GOT3 (cell line): ENCODE results near the gene EFNA1.
A peak's percentile ranks its signal among the peaks of the same experiment; 100 is the strongest.

Experiments
- DNase-seq: peaks from one replicate; lab custom pipeline; 2025; ENCODE audit warnings: mixed read lengths; lab: John Stamatoyannopoulos, UW

The EFNA1 gene, protein sequence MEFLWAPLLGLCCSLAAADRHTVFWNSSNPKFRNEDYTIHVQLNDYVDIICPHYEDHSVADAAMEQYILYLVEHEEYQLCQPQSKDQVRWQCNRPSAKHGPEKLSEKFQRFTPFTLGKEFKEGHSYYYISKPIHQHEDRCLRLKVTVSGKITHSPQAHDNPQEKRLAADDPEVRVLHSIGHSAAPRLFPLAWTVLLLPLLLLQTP

DNA sequence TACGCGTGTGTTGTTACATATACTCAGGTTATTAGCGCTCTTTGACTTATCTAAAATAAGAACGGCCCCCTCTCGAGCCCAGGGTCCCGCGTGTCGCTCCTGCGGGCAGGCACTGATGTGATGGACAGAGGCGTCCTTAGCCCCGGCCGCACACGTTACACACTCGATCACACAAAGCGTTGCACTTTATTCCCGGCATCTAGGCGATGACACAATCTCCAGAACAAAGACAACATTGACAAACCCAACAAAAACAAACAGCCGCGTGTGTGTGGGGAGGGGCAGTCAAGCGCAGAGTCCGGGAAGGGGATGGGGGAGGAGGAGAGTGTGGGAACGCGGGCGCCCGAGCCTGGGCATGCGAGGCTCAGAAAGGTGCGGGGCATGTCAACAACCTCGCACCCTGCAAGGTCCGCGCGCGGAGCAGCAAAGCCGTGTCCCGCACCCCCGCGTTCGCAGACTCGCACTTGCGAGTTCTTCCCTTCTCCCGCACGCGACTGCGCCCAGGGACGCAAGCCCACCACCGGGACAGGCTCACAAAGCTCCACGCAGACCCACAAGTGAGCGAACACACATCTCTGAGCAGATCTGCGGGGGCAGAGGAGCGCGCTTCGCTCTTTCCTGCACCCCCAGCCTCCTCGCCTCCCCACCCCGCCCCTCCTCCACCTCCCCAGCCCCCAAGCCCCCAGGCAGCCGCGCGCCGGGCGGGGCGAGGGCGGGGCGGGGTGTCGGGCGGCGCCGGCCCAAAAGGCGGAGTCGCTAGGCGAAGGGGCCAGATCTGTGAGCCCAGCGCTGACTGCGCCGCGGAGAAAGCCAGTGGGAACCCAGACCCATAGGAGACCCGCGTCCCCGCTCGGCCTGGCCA, at the start of gene EFNA1:
Gene EFNA1 (plus strand): TSS at position 772 of the 862 bp plus-strand sequence. CDS start 102 bp downstream, outside the sequence.
- no peak for DNase-seq

DNA sequence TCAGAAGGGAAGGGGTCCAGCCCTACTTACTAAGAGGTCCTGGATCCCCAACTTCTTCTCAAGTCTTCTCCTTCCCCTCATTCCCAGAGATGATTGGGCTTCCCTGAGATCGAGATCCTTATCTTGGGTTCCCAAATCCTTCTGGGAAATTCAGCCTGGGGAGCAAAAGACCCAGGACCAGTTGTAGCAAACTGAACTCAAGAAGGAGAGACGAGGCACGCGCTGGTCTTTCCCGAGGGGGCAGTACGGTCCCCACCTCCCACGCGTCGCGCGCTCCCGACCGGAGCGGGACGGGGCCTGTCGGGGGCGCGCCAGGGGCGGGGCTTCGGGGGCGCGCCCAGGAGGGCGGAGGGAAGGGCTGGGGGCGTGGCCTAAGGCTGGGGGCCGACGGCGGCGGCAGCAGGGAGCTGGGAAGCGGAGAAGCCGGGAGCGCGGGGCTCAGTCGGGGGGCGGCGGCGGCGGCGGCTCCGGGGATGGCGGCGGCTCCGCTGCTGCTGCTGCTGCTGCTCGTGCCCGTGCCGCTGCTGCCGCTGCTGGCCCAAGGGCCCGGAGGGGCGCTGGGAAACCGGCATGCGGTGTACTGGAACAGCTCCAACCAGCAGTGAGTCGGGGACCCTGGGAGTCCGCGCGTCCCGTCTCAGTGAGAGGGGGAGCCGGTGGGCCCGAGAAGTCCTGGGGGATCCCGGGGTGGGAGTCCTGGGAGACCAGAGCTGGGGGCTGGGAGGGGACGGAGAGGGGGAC, 49.0 kb upstream of the EFNA1 start, which contains the start of gene EFNA3:
Gene EFNA3 (plus strand): TSS at position 369 of the 741 bp plus-strand sequence. CDS start 105 bp downstream, at position 474.
- DNase-seq, result no peak

DNA sequence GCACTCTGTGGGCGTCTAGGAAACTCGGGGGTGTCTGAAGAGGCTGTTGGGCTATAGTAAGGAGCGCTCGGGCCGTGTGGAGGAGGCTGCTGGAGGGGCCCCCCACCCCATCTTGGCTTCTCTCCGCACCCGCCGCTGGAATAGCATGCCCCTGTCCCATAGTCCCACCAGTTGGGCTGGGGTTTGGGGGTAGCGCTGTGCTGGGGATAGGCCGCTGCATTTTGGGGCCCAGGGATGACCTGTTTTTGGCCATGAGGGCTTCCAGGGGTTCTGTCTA, 48.5 kb upstream of the EFNA1 start:
- DNase-seq, result no peak

DNA sequence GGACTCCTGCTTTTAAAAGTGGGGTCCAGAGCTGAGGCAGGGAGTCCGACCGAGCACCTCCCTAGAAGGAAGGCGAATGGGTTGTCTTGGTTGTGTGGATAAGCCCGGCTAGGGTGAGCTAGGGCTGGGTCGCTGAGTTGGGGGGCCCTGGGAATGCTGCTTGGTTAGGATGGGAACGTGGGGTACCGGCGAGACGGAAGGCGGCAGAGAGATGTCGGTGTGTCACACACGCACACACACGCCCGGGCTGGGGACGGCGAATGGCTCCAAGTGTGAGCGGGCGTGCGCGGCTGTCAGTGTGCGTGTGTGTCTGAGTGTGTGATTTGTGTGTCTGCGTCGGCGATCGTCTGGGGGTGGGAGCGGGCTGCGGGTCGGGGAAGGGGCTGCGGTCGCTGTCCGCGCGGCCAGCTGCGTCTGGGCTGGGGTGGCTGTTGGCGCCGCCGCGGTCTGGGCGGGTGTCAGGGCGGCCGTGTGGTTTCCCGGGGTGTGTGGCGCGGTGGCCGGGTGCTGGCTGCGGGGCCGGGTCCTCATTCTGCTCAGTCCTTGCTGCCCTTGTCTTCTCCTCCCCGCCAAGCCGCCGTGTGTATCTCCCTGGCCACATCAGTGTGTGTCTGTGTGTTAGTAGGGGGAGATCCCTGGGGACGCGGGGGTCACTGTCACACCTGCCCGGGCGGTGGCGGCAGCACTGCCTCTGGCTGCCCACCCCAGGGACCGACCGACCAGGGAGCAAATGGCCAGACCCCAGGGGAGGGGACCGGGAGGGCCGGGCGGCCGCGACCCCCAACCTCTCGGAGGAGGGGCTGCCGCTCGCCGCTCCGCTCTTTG, 48.0 kb upstream of the EFNA1 start:
- no peak for DNase-seq

DNA sequence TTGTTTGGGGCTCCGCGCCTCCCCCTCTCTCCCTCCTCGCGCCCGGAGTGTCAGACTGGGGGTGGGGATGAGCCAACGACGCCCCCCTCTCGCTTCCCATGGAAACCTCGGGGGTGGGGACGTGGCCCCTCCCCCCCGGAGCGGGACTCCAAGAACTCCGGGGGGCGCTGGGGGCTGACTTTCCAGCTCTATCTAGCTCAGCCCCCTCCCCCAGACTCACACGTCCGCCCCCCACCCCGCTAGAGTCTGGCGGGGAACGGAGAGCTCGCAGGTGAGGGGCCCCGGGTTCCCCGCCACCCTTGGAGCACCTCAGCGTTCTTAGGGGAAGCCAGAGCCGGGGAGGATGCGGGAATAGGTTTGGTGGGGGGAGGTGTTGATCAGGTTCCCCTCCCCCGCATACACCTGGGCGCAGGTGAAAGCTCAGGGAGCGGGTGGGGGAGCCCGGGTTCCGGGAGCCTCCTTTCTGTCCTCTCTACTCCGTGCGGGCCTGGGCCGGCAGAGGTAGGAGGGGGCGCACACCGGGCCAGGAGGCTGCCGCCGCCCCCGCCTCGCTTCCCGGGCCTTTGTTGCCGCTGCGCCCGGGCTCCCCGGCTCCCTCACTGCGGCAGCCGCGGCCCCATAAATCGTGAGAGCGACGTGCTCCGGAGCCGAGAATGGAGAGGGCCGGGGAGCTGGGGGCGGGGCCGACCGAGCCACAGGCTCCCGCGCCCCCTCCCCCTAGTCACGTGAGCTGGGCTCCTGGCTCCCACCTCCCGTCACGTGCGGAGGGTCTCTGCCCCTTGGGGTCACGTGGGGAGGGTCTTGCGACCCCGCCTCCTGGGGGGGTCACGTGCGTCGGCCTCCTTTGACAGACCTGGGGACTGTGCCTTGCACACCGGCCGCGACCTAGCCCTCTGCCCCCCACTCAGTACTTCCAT, 47.1 kb upstream of the EFNA1 start:
- DNase-seq, result no peak

DNA sequence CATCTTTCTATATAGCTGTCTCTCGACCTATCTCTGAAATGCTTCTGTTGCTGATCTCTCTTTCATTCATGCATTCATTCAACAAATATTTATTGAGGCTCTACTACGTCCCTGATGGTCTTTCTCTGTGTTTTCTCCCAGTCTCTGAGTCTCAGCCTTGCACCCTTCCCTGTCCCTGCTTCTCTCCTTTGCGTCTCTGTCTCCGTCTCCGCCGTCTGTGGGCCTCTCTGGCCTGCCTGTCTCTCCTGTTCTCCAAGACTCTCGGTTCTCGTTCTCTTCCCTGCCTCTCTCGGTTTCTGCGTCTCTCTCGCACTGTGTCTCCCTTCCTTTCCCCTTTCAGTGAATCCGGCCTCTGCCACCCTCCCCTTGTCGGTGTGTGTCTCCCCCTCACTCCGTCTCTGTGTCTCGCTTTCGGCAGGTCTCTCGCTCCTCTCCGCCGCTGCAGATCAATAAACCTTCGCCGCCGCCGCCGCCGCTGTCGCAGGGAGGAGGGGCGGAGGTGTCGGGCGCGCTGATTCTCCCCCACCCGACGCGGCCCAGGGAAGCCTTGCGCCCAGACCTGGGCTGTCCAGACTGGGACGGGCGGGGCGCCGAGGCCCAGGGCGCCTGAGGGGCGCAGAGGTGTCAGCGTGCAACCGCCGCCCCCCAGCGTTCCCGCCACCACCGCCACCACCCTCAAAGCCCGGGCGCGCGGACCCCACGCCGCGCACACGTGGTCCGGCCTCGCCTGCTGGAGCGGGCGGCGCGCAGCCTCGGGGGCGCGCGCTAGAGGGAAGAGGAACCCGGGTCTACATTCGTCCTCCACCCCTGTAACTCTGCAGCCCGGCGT, 46.0 kb upstream of the EFNA1 start:
- no peak for DNase-seq

DNA sequence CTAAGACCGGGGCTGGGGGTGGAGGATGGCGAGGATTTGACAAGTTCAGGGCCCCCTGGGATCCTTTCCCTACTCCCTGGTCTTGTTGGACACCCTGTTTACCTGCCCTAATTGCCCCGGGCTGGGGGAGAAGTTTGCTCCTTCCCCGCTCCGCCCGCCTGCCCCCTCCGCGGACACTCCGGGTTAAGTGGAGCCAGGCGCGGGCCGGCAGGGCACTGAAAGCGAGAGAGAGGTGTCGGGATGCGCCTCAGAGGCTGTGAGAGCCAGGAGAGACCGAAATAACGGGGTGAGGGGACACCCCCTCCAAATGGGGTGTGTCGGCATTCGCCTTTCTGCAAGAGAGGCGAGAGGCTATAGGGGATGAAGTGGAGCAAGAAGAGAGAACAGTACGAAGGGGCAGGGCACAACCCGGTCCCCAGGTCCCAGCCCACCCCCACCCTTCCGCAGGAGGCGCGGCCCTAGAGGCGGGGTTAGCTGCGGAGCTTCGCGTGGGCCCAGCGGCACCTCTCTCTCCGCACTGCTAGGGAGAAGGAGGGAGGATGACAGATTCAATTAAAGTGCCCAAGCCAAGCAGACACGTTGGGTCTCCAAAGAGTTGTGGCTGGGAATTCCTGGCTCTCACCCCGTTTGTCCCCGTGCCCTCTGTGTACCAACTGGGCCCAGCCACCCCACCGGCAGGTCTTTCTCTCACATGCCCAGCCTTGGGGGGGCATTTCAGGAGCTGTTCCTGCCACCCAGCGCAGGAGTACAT, 45.2 kb upstream of the EFNA1 start:
- DNase-seq, result no peak

DNA sequence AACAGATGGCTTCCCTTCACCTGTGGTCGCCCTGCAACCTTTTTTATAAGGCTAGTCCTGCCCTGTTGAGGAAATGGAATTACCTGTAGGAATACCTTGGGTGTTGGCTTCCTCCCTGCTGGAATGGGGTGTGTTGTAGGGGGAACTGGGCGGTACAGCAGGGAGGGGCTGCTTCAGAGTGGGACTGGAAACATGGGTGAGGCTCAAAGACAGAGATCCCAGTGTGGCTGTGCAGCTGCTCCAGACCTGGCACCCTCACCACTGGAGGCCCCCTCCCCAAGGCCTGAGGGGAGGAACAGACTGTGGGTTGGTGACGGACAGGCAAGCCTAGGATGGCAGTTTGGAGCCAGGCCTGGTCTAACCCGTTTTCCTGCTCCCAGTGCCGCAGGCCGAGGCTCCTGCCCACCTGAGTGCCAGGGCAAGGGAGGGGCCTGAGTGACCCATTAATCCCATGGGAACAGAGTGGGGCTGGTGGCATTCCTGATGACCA, 44.6 kb upstream of the EFNA1 start:
- DNase-seq, result no peak

DNA sequence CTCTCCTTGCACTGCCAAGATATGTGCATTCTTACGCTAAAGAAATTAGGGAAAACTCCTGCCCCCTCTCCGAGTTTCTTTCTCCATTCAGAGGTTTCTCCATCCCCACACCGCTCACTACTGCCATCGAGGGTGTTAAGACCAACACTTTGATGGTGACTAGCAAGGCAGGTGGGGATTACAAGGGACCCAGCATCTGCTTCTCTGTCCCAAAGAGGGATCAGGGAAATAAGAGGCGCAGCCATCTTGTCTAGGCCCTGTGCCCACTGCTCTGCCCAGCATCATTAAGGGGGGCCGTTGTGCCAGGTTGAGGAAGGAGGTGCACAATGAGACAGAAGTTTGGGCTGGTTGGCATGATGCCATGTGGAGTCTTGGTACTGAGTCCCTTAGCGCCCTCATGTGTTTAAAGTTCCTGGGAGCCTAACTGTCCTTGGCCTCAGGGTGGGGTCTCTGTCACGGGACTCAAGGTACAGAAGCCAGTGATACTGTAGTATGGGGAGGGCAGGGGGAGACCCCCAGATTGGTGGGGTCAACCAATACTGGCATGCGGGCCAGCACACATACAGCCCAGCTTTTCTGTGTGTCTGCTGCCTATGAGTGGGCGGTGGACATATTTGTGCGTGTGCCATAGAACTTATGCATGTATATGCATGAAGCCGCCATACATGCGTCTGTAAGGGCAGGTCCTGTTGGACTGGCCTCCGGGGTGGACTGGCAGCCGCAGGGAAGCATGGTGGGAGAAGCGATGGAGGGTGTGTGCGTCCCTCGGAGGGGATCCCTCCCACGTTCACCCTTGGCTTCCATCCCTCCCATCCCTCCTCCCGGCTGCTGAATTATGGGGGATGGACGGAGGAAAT, 43.6 kb upstream of the EFNA1 start:
- DNase-seq, result no peak

DNA sequence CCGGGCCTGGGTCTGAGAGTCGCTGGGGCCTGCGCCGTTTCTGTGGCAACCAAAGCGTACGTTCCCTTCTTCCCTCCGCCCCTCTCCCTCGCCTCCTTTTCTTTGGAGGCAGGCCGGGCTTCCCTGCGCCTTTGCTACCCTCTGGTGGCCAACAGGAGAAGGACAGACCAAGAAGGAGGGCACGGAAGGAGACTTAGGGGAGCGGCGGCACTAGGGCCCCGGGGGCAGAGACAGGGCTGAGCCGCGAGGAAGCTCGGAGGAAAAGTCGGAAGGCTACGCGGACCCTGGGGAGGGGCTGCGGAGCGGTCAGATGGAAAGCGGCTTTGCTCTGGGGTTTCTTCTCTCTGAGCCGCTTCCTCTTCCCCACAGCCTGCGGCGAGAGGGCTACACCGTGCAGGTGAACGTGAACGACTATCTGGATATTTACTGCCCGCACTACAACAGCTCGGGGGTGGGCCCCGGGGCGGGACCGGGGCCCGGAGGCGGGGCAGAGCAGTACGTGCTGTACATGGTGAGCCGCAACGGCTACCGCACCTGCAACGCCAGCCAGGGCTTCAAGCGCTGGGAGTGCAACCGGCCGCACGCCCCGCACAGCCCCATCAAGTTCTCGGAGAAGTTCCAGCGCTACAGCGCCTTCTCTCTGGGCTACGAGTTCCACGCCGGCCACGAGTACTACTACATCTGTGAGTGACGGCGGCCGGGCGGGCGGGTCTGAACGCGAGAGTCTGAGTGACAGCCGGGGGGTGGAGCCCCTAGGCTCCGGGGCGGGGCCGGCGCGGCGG, 42.8 kb upstream of the EFNA1 start:
- DNase-seq, result peak; percentile 83

DNA sequence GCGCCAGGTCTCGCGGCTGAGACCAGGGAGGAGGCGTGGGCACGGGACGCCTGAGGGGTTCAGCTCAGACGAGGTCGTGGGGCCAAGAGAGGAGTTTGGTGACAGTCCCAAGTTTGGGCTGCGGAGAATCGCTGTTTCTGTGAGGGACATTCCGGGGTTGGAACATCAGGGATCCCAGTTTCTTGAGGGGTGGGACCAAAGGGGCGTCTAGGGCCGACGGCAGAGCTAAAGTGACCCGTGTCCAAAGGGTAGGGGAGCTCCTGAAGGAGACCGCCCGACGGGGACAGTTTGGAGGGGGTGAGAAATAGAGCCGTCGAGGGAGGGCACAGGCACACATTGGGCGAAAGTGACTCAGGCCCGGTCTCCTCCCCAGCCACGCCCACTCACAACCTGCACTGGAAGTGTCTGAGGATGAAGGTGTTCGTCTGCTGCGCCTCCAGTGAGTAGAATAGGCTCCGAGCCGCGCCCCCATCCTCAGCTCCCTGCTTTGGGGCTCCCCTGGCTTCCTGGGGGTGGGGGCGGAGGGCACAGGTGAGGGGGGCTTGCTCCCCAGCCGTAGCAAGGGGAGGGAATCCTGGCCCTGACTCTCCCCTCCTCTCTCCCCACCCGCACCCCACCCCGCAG, 42.1 kb upstream of the EFNA1 start:
- DNase-seq, result no peak

DNA sequence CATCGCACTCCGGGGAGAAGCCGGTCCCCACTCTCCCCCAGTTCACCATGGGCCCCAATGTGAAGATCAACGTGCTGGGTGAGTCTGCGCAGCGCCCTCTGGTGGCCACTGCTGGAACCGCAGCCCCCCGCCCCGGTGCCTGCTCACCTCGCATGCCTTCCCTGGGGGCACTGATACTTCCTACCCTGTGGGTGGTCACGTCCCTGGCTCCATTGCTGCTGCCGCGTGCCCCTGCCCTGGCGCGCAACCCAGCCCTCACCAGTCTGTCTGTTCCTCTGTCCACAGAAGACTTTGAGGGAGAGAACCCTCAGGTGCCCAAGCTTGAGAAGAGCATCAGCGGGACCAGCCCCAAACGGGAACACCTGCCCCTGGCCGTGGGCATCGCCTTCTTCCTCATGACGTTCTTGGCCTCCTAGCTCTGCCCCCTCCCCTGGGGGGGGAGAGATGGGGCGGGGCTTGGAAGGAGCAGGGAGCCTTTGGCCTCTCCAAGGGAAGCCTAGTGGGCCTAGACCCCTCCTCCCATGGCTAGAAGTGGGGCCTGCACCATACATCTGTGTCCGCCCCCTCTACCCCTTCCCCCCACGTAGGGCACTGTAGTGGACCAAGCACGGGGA, 41.4 kb upstream of the EFNA1 start:
- no peak for DNase-seq

DNA sequence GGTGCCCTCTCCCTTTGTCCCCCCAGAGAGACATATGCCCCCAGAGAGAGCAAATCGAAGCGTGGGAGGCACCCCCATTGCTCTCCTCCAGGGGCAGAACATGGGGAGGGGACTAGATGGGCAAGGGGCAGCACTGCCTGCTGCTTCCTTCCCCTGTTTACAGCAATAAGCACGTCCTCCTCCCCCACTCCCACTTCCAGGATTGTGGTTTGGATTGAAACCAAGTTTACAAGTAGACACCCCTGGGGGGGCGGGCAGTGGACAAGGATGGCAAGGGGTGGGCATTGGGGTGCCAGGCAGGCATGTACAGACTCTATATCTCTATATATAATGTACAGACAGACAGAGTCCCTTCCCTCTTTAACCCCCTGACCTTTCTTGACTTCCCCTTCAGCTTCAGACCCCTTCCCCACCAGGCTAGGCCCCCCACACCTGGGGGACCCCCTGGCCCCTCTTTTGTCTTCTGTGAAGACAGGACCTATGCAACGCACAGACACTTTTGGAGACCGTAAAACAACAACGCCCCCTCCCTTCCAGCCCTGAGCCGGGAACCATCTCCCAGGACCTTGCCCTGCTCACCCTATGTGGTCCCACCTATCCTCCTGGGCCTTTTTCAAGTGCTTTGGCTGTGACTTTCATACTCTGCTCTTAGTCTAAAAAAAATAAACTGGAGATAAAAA, 40.7 kb upstream of the EFNA1 start:
- no peak for DNase-seq

DNA sequence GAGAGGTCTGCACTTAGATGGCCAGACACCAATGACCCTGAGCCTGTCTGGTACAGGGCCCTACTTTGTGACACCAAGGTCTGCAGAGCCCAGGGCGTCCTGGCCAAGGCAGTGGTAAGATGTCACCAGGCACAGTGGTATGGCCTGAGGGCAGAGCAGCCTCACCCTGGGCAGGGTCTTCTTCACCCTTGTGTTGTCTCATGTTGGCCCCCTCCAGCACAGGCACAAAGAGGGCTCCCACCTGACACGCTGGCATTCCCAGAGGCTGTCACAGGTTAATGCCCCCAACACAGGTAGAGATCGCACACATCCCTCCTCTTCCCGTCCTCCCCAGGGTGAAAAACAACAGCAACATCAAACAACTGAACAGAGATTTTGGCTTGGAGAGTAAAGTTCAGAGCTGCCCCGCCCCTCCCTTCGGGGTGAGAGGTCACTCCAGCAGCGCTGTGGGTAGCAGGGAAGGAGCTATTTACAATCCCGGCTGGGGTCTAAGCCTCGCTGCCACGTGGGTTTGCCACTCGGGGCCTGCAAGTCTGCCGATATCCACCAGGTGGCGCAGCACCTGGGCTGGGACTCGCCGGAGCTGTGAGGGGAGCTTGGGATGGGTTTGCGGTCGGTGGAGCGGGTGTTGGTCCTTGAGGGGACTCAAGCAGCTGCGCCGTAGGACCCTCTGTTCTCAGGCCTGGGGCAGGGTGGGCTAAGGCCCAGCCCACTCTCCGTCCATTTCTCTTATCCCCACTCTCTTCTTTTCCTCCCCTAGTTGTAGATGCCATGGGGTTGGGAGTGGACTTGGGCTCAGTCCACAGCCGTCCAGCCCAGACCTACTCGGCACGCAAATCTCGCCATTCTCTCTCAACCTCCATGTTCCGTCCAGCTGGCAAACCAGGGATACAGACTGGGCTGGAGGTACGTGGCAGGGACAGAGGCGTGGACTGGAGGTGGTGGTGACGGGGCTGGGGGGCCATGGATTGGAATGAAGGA, 36.3 kb upstream of the EFNA1 start:
- no peak for DNase-seq

DNA sequence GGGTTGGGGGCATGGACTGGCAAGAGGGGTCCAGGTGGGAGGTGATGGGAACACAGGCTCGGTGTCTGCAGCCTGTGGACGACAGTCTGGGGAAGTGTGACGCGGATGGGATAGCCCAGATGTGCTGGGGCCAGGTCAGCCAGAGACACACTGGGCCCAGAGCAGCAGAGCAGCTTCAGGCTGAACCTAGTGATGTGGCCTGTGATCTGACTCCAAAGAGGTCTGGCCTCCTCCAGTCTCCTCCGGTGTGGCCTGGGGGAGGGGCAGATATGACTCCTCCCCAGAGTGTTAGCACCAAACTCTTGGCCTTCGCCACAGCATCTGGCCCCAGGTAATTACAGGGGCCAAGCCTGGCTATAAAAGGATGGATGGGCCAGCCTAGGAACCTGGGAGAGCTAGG, 35.5 kb upstream of the EFNA1 start:
- DNase-seq, result no peak
